HepG2 (cell line): ENCODE results near the gene PGAP3. TPM values are rescaled to one million over a fixed set of nuclear protein-coding genes. Genes with fewer than 3 reads are reported as not detected.

Experiments used
- FOXP1 ChIP-seq, 2 experiments: fragments of 450-650 bp in 1 of 2; IDR thresholded peaks; 2 replicates each; pipeline ENCODE4 v1.6.1; 2017 to 2018; ENCODE audit warnings: antibody characterized with exemption in 1 of 2
- GTF3A ChIP-seq: sonication (generic); formaldehyde crosslinking; conservative IDR thresholded peaks from 2 replicates; pipeline ENCODE4 v1.4.0; 2020; ENCODE audit warnings: mild to moderate bottlenecking, missing genetic modification reagents
- HDAC2 ChIP-seq: sonication (generic); formaldehyde crosslinking; IDR thresholded peaks from 2 replicates; pipeline ENCODE4 v1.4.0; 2020; ENCODE audit warnings: missing genetic modification reagents
- IRF2 ChIP-seq: IDR thresholded peaks from 2 replicates; pipeline ENCODE4 v1.6.1; 2018; ENCODE audit warnings: missing genetic modification reagents, missing compliant biosample characterization
- KMT2B ChIP-seq: IDR thresholded peaks from 2 replicates; pipeline ENCODE4 v1.6.1; 2016; ENCODE audit warnings: missing genetic modification reagents, missing compliant biosample characterization
- MXD1 ChIP-seq: sonication (generic); formaldehyde crosslinking; IDR thresholded peaks from 2 replicates; pipeline ENCODE4 v1.4.0; 2020; ENCODE audit warnings: mild to moderate bottlenecking, missing genetic modification reagents
- PITX1 ChIP-seq: sonication (generic); formaldehyde crosslinking; IDR thresholded peaks from 2 replicates; pipeline ENCODE4 v1.5.1; 2020; ENCODE audit warnings: mild to moderate bottlenecking, missing genetic modification reagents
- SAFB2 ChIP-seq: sonication (generic); formaldehyde crosslinking; IDR thresholded peaks from 2 replicates; pipeline ENCODE4 v1.5.1; 2020; ENCODE audit warnings: missing genetic modification reagents, low read depth, mild to moderate bottlenecking, borderline replicate concordance
- SAP130 ChIP-seq: IDR thresholded peaks from 2 replicates; pipeline ENCODE4 v1.6.1; 2016; ENCODE audit warnings: low read depth
- TFDP2 ChIP-seq: sonication (generic); formaldehyde crosslinking; IDR thresholded peaks from 2 replicates; pipeline ENCODE4 v1.4.0; 2020; ENCODE audit warnings: missing genetic modification reagents
- YEATS2 ChIP-seq: sonication (generic); formaldehyde crosslinking; IDR thresholded peaks from 2 replicates; pipeline ENCODE4 v1.4.0; 2020; ENCODE audit warnings: missing genetic modification reagents, borderline replicate concordance
- ZNF317 ChIP-seq: sonication (generic); formaldehyde crosslinking; IDR thresholded peaks from 2 replicates; pipeline ENCODE4 v1.5.0; 2020; ENCODE audit warnings: mild to moderate bottlenecking, missing genetic modification reagents
- ZNF496 ChIP-seq: sonication (generic); formaldehyde crosslinking; IDR thresholded peaks from 2 replicates; pipeline ENCODE4 v1.8.1; 2023; ENCODE audit warnings: mild to moderate bottlenecking, moderate library complexity, missing genetic modification reagents; ENCODE audit not compliant: insufficient replicate concordance
- ZNF569 ChIP-seq: sonication (generic); formaldehyde crosslinking; IDR thresholded peaks from 2 replicates; pipeline ENCODE4 v1.5.0; 2020; ENCODE audit warnings: mild to moderate bottlenecking, missing genetic modification reagents, moderate library complexity, borderline replicate concordance
- ZNF674 ChIP-seq: sonication (generic); formaldehyde crosslinking; IDR thresholded peaks from 2 replicates; pipeline ENCODE4 v1.5.0; 2020; ENCODE audit warnings: low read depth, mild to moderate bottlenecking, missing genetic modification reagents
- ZNF724P ChIP-seq: sonication (generic); formaldehyde crosslinking; IDR thresholded peaks from 2 replicates; pipeline ENCODE4 v1.8.0; 2022; ENCODE audit warnings: missing genetic modification reagents, borderline replicate concordance
- ZNF800 ChIP-seq: sonication (generic); formaldehyde crosslinking; IDR thresholded peaks from 2 replicates; pipeline ENCODE4 v1.4.0; 2020; ENCODE audit warnings: missing genetic modification reagents
- ZSCAN21 ChIP-seq: sonication (generic); formaldehyde crosslinking; IDR thresholded peaks from 2 replicates; pipeline ENCODE4 v1.8.0; 2022; ENCODE audit warnings: mild to moderate bottlenecking, missing genetic modification reagents, moderate library complexity, borderline replicate concordance
- polyA plus RNA-seq, 8 experiments: library from polyadenylated mRNA; depleted of rRNA in 3 of 8; stranded (reverse) in 7 of 8; unstranded in 1 of 8; fragments of >200 nt; fragmentation: Illumina TruSeq in 4 of 8; extraction: Trizol in 4 of 8; gene quantifications; 2 replicates each; pipeline versions ENCODE4 v1.2.1 to v1.2.3, GENCODE V29; 2011 to 2016; ENCODE audit warnings: low read depth in 4 of 8, missing spikeins in 1 of 8, mixed read lengths in 1 of 8; ENCODE audit not compliant: insufficient read depth in 1 of 8
- total RNA-seq, 5 experiments: library from RNA; depleted of rRNA; stranded (reverse); fragments of >200 nt; fragmentation: Illumina TruSeq; extraction: Trizol; gene quantifications; 2 replicates each; pipeline ENCODE4 v1.2.3, GENCODE V29; 2016; ENCODE audit warnings: low read depth in 1 of 5
- TF ChIP-seq, protein P1 (sequence below): IDR thresholded peaks from 2 replicates; pipeline ENCODE4 v1.6.1; 2016; ENCODE audit warnings: mild to moderate bottlenecking
- TF ChIP-seq, protein P2 (sequence below): sonication (generic); formaldehyde crosslinking; IDR thresholded peaks from 2 replicates; pipeline ENCODE4 v1.4.0; 2020; ENCODE audit warnings: missing genetic modification reagents, borderline replicate concordance

PGAP3 gene
- total and polyA plus RNA-seq, 2 of the 13 experiments (the other 11 are each of a cell fraction or from before 2014, with no cell fraction given): 11.9 to 14.6 TPM

GRCh38 chr17:39700148-39700987 lies 12.5 kb upstream of the PGAP3 start (continued):
- TF ChIP-seq, protein P1, sequence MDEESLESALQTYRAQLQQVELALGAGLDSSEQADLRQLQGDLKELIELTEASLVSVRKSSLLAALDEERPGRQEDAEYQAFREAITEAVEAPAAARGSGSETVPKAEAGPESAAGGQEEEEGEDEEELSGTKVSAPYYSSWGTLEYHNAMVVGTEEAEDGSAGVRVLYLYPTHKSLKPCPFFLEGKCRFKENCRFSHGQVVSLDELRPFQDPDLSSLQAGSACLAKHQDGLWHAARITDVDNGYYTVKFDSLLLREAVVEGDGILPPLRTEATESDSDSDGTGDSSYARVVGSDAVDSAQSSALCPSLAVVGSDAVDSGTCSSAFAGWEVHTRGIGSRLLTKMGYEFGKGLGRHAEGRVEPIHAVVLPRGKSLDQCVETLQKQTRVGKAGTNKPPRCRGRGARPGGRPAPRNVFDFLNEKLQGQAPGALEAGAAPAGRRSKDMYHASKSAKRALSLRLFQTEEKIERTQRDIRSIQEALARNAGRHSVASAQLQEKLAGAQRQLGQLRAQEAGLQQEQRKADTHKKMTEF (CRISPR knock-in tag): peak; percentile 75
- no peak for TF ChIP-seq ZNF724P (CRISPR knock-in tag)
- TF ChIP-seq FOXP1 (IDR thresholded peaks at IDR 0.05): no peak
- TF ChIP-seq FOXP1 (CRISPR knock-in tag; IDR thresholded peaks at IDR 0.05): no peak
- no peak for TF ChIP-seq TFDP2 (CRISPR knock-in tag)
- no peak; the same call in 1 of the 2 replicates for TF ChIP-seq PITX1 (CRISPR knock-in tag)
- TF ChIP-seq GTF3A (CRISPR knock-in tag): no peak
- no peak for TF ChIP-seq ZNF674 (CRISPR knock-in tag)
- TF ChIP-seq ZNF317 (CRISPR knock-in tag): peak; percentile 14; the same call in 1 of the 2 replicates
- no peak for TF ChIP-seq HDAC2 (CRISPR knock-in tag)
- TF ChIP-seq MXD1: 0 out of 2 replicates have a peak, but pooled peaks have one; percentile 39
- TF ChIP-seq, protein P2, sequence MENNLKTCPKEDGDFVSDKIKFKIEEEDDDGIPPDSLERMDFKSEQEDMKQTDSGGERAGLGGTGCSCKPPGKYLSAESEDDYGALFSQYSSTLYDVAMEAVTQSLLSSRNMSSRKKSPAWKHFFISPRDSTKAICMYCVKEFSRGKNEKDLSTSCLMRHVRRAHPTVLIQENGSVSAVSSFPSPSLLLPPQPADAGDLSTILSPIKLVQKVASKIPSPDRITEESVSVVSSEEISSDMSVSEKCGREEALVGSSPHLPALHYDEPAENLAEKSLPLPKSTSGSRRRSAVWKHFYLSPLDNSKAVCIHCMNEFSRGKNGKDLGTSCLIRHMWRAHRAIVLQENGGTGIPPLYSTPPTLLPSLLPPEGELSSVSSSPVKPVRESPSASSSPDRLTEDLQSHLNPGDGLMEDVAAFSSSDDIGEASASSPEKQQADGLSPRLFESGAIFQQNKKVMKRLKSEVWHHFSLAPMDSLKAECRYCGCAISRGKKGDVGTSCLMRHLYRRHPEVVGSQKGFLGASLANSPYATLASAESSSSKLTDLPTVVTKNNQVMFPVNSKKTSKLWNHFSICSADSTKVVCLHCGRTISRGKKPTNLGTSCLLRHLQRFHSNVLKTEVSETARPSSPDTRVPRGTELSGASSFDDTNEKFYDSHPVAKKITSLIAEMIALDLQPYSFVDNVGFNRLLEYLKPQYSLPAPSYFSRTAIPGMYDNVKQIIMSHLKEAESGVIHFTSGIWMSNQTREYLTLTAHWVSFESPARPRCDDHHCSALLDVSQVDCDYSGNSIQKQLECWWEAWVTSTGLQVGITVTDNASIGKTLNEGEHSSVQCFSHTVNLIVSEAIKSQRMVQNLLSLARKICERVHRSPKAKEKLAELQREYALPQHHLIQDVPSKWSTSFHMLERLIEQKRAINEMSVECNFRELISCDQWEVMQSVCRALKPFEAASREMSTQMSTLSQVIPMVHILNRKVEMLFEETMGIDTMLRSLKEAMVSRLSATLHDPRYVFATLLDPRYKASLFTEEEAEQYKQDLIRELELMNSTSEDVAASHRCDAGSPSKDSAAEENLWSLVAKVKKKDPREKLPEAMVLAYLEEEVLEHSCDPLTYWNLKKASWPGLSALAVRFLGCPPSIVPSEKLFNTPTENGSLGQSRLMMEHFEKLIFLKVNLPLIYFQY (CRISPR knock-in tag): no peak
- 0 out of 2 replicates have a peak, but pooled peaks have one; percentile 47 for TF ChIP-seq ZNF800 (CRISPR knock-in tag)
- peak; percentile 71; the same call in 1 of the 2 replicates for TF ChIP-seq SAFB2 (CRISPR knock-in tag)
- peak; percentile 2 for TF ChIP-seq SAP130 (CRISPR knock-in tag)
- no peak for TF ChIP-seq KMT2B
- TF ChIP-seq ZSCAN21 (CRISPR knock-in tag): no peak
- TF ChIP-seq ZNF496: no peak
- TF ChIP-seq IRF2: no peak; the same call in 1 of the 2 replicates
- TF ChIP-seq YEATS2: peak; percentile 37; the same call in 1 of the 2 replicates
- TF ChIP-seq ZNF569: 0 out of 2 replicates have a peak, but pooled peaks have one; percentile 43
